GM21528 (cell line): ENCODE data around the gene ARHGEF12.

Source experiments
- ATAC-seq: cut with Tn5 transposase; IDR thresholded peaks from one replicate; pipeline ENCODE4 v1.9.1; 2021; ENCODE audit warnings: mild to moderate bottlenecking, moderate library complexity; ENCODE audit not compliant: unreplicated experiment, low FRiP score

Gene ARHGEF12

GRCh38 chr11:120385110-120385509, 48.9 kb downstream of the ARHGEF12 start:
- ATAC-seq = no peak

- no peak for ATAC-seq
Measured at GRCh38 chr11:120385655-120386054, 49.4 kb downstream of the ARHGEF12 start.

GRCh38 chr11:120386318-120386717, 50.1 kb downstream of the ARHGEF12 start:
- ATAC-seq = no peak

GRCh38 chr11:120386774-120387371, 50.7 kb downstream of the ARHGEF12 start:
- ATAC-seq = no peak

- no peak for ATAC-seq
Measured at GRCh38 chr11:120388261-120388660, 52.0 kb downstream of the ARHGEF12 start.

- ATAC-seq = no peak
Measured at GRCh38 chr11:120389693-120390584, 53.7 kb downstream of the ARHGEF12 start.

- no peak for ATAC-seq
Measured at GRCh38 chr11:120390585-120390922, 54.3 kb downstream of the ARHGEF12 start.

- ATAC-seq = no peak
Measured at GRCh38 chr11:120391292-120391691, 55.1 kb downstream of the ARHGEF12 start.

- no peak for ATAC-seq
Measured at GRCh38 chr11:120391854-120392253, 55.6 kb downstream of the ARHGEF12 start.

GRCh38 chr11:120392314-120392713, 56.1 kb downstream of the ARHGEF12 start:
- ATAC-seq = no peak

GRCh38 chr11:120392793-120393192, 56.6 kb downstream of the ARHGEF12 start:
- no peak for ATAC-seq

GRCh38 chr11:120394119-120394518, 57.9 kb downstream of the ARHGEF12 start:
- ATAC-seq = no peak

- no peak for ATAC-seq
Measured at GRCh38 chr11:120395778-120396177, 59.6 kb downstream of the ARHGEF12 start.

GRCh38 chr11:120398132-120398531, 61.9 kb downstream of the ARHGEF12 start:
- no peak for ATAC-seq

GRCh38 chr11:120399307-120399706, 63.1 kb downstream of the ARHGEF12 start:
- ATAC-seq = no peak

- ATAC-seq = no peak
Measured at GRCh38 chr11:120400564-120401364, 64.6 kb downstream of the ARHGEF12 start.

GRCh38 chr11:120401506-120401905, 65.3 kb downstream of the ARHGEF12 start:
- no peak for ATAC-seq

GRCh38 chr11:120403966-120404365, 67.8 kb downstream of the ARHGEF12 start:
- no peak for ATAC-seq

GRCh38 chr11:120404495-120404894, 68.3 kb downstream of the ARHGEF12 start:
- no peak for ATAC-seq

- ATAC-seq = no peak
Measured at GRCh38 chr11:120409655-120410054, 73.4 kb downstream of the ARHGEF12 start.
